Sigmoid colon (tissue), 3 donors: Measurements from ENCODE around the gene INSIG1.

Source experiments
- POLR2A ChIP-seq, 2 donors: fragments of 450-650 bp; IDR thresholded peaks; one replicate each; pipeline ENCODE4 v1.6.1; 2016; ENCODE audit warnings: antibody characterized with exemption in 2 of 2, mild to moderate bottlenecking in 2 of 2, moderate library complexity in 2 of 2
- TF ChIP-seq, protein P1 (sequence below), 4 experiments: fragments of 450-650 bp in 3 of 4; fragments of 200-600 bp in 1 of 4; IDR thresholded peaks; one replicate each; pipeline ENCODE4 v1.5.1; 2016 to 2019; ENCODE audit warnings: antibody characterized with exemption in 4 of 4, mild to moderate bottlenecking in 3 of 4, moderate library complexity in 2 of 4

DNA sequence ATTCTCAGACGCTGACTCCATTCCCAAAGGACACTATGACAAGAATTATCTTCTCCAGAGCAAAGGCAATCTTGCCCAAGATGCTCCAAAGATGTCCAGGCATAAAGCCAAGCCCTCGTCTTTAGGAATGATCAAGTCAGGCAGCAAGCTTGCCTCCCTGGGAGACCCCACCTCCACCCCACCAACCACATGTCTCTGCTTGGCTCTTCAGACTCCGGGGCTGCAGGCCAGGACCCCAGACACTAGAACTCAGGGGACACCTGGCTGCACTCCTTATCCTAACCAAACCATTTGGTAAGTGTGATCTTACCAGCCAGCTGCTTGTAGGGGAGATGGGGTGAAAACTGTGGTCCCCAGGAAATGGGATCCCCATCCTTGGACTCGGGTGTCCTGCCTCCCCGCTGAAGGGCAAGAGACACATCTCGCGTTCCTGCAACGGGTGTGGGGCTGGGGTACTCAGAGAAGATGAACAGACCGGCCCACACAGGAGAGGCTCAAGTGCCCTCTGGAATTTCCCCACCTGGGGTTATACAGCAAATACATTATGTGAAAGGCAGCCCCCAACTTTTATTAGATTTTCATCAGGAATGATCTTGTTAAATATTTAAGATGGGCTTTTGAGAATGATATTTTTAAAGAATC lies 55.7 kb downstream of the INSIG1 start:
- TF ChIP-seq, protein P1, sequence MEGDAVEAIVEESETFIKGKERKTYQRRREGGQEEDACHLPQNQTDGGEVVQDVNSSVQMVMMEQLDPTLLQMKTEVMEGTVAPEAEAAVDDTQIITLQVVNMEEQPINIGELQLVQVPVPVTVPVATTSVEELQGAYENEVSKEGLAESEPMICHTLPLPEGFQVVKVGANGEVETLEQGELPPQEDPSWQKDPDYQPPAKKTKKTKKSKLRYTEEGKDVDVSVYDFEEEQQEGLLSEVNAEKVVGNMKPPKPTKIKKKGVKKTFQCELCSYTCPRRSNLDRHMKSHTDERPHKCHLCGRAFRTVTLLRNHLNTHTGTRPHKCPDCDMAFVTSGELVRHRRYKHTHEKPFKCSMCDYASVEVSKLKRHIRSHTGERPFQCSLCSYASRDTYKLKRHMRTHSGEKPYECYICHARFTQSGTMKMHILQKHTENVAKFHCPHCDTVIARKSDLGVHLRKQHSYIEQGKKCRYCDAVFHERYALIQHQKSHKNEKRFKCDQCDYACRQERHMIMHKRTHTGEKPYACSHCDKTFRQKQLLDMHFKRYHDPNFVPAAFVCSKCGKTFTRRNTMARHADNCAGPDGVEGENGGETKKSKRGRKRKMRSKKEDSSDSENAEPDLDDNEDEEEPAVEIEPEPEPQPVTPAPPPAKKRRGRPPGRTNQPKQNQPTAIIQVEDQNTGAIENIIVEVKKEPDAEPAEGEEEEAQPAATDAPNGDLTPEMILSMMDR (IDR thresholded peaks at IDR 0.05), result no peak
- no peak for TF ChIP-seq POLR2A (IDR thresholded peaks at IDR 0.05)
